PC-9 (cell line): ENCODE data around the gene GRK2.

ENCODE experiments used
- EZH2 ChIP-seq: fragments of 200-600 bp; sonication (generic); IDR thresholded peaks from 2 replicates; pipeline ENCODE4 v1.8.0; 2017; ENCODE audit warnings: antibody characterized with exemption, low read depth
- TF ChIP-seq, protein P1 (sequence below): fragments of 200-600 bp; sonication (generic); conservative IDR thresholded peaks from 2 replicates; pipeline ENCODE4 v1.6.1; 2017; ENCODE audit warnings: mixed run types, antibody characterized with exemption, mild to moderate bottlenecking, moderate library complexity

DNA sequence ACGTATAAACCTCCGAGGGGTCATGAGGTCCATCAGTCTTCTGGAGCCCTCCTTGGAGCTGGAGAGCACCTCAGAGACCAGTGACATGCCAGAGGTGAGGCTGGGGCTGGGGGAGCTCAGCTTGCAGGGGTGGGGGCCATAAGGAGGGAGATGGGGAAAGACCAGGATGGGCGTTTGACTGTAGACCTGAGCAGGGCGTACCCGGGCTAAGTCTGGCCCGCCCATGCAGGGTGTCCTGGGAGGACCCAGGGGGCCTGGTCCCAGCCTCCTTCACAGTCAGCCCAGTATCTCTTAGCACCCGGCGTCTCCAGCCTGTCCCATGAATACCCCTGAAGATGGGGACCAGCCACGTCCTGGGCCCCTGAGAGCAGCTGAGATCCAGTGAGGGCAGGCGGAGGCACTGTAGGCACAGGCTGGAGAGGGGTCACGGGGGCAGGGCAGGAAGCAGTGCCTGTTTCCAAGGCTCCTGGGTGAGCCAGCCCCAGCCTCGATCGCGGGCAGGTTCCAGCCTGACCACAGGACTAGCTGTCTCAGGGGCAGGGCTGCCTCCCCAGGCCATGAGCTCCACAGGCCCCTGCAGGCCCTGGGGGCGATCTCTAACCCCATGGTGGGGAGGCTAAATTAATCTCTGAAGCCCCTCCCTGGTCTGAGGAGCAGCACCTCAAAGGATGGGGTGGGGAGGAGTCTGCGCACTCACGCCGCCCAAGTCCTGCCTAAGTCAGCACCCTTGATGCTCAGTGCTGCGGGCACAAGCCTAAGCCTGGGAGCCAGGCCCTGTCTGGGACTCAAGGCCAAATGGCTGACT, 44.2 kb downstream of the GRK2 start:
- TF ChIP-seq, protein P1, sequence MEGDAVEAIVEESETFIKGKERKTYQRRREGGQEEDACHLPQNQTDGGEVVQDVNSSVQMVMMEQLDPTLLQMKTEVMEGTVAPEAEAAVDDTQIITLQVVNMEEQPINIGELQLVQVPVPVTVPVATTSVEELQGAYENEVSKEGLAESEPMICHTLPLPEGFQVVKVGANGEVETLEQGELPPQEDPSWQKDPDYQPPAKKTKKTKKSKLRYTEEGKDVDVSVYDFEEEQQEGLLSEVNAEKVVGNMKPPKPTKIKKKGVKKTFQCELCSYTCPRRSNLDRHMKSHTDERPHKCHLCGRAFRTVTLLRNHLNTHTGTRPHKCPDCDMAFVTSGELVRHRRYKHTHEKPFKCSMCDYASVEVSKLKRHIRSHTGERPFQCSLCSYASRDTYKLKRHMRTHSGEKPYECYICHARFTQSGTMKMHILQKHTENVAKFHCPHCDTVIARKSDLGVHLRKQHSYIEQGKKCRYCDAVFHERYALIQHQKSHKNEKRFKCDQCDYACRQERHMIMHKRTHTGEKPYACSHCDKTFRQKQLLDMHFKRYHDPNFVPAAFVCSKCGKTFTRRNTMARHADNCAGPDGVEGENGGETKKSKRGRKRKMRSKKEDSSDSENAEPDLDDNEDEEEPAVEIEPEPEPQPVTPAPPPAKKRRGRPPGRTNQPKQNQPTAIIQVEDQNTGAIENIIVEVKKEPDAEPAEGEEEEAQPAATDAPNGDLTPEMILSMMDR: no peak
- no peak for TF ChIP-seq EZH2
